Activated T-cell treated with anti-CD3 and anti-CD28 coated beads, Interleukin-2, amount 50 U/mL, for 4 hours (primary cell): ENCODE results near the gene CYREN. TPM values are rescaled to one million over a fixed set of nuclear protein-coding genes. Genes with fewer than 3 reads are reported as not detected.
"Not testable (repeated sequence)": the region's sequence is repeated elsewhere in the genome, so short reads cannot be mapped to it uniquely, and the experiment has no call there.

ENCODE experiments used
- ATAC-seq, 2 donors: fragments of 200-7000 bp; cut with Tn5 transposase; one replicate each; pipeline ENCODE4 v1.10.0; 2021
- DNase-seq: peaks from one replicate; pipeline ENCODE4 v3.0.0-alpha.2; 2020
- H3K27me3 Mint-ChIP-seq: one replicate; pipeline ENCODE4 v1.8.0; 2021; ENCODE audit warnings: low read depth, mixed read lengths
- H3K36me3 Mint-ChIP-seq: one replicate; pipeline ENCODE4 v1.8.0; 2022; ENCODE audit warnings: mixed read lengths; ENCODE audit not compliant: insufficient read depth
- H3K4me1 Mint-ChIP-seq: one replicate; pipeline ENCODE4 v1.8.0; 2021; ENCODE audit warnings: low read depth, mixed read lengths
- H3K4me3 Mint-ChIP-seq: one replicate; pipeline ENCODE4 v1.8.0; 2021; ENCODE audit warnings: mild to moderate bottlenecking, moderate library complexity, mixed read lengths
- H3K9me3 Mint-ChIP-seq: one replicate; pipeline ENCODE4 v1.8.0; 2021; ENCODE audit warnings: mixed read lengths
- total RNA-seq, 3 donors: library from RNA; stranded (reverse); gene quantifications; one replicate each; pipeline ENCODE4 v1.2.1, GENCODE V29; 2021

Gene CYREN, protein sequence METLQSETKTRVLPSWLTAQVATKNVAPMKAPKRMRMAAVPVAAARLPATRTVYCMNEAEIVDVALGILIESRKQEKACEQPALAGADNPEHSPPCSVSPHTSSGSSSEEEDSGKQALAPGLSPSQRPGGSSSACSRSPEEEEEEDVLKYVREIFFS
- 10 to 100 TPM; 58.7 to 59.4 (median 59.3) TPM for total RNA-seq

DNA sequence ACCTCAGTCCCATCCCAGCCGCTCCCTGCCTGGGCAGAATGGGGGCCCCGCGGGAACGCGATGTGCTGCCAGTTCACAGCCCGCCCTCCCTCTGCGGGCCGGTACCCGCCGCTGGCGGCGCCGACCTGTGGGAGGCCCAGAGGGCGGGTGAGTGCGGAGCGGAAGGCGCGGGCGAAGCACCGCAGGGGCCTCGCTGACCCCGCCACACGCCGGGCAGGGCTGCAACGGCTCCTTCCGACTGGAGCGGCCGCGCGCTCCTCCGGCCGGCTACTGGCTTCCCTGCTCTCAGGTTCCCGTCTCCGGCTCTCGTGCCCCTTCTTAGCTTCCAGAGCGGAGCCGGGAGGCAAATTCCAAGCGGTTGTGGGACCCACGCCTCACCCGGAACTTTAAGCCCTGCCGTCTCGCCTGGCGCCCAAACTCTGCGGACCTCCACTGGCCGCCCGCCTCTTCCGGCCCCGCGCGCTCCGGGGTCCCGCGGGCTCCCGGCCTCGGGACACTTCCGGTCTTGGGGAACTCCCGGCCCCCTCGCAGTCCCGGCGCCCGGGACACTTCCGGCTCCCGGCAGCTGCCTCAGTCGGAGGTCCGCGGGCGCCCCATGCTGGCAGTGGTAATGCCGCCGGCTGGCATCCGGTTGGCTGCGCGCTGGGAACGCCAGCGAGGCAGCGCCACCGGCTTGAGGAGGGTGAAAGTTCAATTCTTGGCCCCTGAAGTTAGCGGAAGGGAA is at the start of gene CYREN:
Gene CYREN, minus strand, starts transcription at position 434 of the 724 bp plus-strand sequence. CDS start 1,785 bp downstream, outside the sequence.
- H3K4me3 Mint-ChIP-seq = peak within 1 kb of the TSS; percentile 96
- no peaks in the 10 kb centered on the region for H3K27me3 Mint-ChIP-seq
- H3K36me3 Mint-ChIP-seq = peaks cover 12% of the 10 kb centered on the region
- ATAC-seq (peak; percentile 85 to 86), DNase-seq (peak; percentile 88)
- peaks cover 44% of the 10 kb centered on the region for H3K4me1 Mint-ChIP-seq
- no peaks in the 10 kb centered on the region for H3K9me3 Mint-ChIP-seq

DNA sequence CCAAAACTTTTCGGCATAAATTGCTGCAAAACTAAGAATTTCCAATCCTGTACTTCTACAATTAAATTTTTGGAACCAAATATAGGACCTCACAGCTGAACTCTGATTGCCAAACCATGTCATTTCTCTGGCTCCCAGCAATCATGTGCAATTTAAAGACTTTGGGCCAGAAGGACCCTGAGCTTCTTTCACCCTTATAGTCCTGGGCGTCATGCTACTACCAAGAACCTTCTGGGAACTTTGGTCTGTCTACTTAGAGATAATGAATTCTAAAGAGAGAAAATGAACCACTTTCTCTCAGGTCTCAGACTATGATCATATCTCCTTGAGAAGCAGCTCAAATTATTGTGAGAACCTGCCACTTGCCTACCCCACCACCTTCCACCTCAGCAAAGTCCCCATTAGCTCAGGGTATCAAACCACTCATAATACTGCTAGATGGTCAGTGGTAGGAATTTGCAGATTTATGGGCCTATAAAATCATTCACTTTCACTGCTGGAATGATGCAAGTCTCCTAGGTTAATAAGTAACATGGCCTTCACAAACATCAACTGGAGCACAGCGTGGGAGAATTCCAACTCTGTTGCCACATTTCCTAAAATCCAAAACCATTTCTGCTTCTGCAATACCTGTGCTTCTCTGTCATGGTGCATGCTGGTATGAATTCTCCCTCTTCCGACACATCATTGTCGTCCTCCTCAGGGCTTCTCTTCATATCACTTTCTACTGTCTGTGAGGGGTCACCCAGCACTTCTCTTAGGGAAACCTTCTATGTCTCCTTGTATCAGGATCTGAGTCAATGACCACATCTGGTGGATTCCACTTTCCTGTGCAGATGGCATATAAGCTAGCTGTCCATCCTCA is 47.4 kb upstream of the CYREN start:
- DNase-seq (no peak), ATAC-seq (no peak)
- Mint-ChIP-seq H3K4me1 (no peaks in the 10 kb centered on the region), H3K36me3 (no peaks in the 10 kb centered on the region), H3K9me3 (peaks cover 4% of the 10 kb centered on the region), H3K27me3 (no peaks in the 10 kb centered on the region), H3K4me3 (no peak overlapping the region)

DNA sequence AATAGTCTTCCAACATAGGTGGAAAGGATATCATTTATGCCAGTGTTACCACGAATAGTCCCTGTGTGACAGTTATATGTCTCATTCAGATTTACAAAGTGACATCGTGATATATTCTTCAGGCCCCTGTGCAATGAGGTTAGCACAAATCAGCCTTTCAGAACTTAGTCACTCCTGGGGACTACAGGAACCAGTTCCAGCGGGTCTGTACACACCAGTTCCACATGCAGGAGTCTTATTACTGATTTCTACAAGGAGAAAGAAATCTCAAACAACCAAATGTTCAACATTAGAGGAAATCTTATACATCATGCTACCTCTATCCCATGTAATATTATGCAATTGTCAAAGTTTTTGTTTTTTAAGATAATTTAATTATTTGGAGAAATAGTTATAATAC is 45.2 kb upstream of the CYREN start:
- DNase-seq (no peak), ATAC-seq (no peak)
- Mint-ChIP-seq H3K4me1 (peaks cover 5% of the 10 kb centered on the region), H3K36me3 (no peaks in the 10 kb centered on the region), H3K4me3 (no peak overlapping the region), H3K9me3 (no peaks in the 10 kb centered on the region), H3K27me3 (no peaks in the 10 kb centered on the region)

DNA sequence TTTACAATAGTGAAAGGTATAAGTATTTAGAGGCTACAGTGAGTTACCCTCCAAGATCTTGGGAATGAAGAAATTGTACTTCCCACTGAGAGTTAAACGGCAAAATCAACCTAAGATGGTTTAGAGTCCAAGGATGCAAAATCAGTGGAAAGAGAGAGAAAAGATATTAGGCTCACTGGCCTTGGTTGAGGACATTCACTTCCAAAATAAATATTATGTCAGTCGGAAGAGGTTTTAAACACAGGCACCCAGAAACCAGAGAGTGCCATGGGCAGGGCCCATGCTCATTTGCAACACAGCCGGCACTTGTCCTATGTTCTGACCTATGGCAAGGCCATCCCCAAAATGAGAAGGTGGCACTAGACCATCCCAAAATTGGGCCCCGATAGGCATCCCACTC is 44.7 kb upstream of the CYREN start:
- no peak for ATAC-seq
- peaks cover 11% of the 10 kb centered on the region for H3K4me1 Mint-ChIP-seq
- DNase-seq = no peak
- no peaks in the 10 kb centered on the region for H3K27me3 Mint-ChIP-seq
- no peaks in the 10 kb centered on the region for H3K36me3 Mint-ChIP-seq
- H3K4me3 Mint-ChIP-seq = no peak overlapping the region
- no peaks in the 10 kb centered on the region for H3K9me3 Mint-ChIP-seq

DNA sequence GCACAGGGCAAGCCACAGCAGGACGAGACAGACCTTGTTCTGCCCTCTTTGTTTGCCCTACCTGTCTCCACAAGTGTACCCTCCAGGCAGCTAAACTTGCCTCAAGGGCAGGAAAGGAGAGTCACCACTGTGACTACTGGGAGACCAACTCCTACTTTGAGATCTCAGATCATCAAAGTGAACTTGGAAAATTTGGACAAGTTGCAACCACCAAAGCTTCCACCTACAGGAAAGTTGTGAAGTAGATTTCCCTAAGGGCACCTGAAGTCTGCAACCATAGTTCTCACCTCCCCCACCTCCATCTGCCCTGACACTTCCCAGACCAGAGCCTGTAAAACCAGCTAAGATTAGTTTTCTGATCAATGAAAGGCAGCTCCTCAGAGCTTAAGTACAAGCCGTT is 43.3 kb upstream of the CYREN start:
- H3K36me3 Mint-ChIP-seq = no peaks in the 10 kb centered on the region
- ATAC-seq = no peak

DNA sequence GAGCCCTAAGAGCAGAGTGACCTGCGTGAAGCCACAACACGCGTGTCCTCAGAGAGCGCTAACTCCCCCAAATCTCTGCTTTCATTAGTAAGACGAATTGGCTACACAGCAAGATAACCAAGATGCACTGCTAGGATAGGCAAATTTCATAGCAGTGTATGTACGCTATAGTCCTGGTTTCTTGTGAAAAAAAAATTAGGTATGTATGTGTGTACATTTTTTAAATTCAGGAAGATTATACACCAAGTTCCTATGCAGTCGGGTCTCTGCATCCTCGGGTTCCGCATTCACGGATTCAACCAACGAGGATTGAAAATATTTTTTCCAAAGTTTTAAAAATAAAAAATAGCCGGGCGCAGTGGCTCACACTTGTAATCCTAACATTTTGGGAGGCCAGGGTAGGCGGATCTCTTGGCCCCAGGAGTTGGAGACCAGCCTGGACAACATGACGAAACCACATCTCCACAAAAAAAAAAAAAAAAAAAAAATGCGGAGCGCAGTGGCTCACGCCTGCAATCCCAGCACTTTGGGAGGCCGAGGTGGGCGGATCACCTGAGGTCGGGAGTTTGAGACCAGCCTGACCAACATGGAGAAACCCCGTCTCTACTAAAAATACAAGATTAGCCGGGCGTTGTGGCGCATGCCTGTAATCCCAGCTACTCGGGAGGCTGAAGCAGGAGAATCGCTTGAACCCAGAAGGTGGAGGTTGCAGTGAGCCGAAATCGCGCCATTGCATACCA is 41.6 kb upstream of the CYREN start:
- ATAC-seq, H3K9me3 Mint-ChIP-seq, DNase-seq, H3K36me3 Mint-ChIP-seq, H3K27me3 Mint-ChIP-seq: not testable (repeated sequence)
- Mint-ChIP-seq H3K4me3 (peak overlapping the region; percentile 96), H3K4me1 (peaks cover 32% of the 10 kb centered on the region)

More for the DNA sequence above, 43.3 kb upstream of the CYREN start:
- Mint-ChIP-seq H3K4me1 (peaks cover 18% of the 10 kb centered on the region), H3K4me3 (no peak overlapping the region), H3K27me3 (no peaks in the 10 kb centered on the region), H3K9me3 (no peaks in the 10 kb centered on the region)
- no peak for DNase-seq

DNA sequence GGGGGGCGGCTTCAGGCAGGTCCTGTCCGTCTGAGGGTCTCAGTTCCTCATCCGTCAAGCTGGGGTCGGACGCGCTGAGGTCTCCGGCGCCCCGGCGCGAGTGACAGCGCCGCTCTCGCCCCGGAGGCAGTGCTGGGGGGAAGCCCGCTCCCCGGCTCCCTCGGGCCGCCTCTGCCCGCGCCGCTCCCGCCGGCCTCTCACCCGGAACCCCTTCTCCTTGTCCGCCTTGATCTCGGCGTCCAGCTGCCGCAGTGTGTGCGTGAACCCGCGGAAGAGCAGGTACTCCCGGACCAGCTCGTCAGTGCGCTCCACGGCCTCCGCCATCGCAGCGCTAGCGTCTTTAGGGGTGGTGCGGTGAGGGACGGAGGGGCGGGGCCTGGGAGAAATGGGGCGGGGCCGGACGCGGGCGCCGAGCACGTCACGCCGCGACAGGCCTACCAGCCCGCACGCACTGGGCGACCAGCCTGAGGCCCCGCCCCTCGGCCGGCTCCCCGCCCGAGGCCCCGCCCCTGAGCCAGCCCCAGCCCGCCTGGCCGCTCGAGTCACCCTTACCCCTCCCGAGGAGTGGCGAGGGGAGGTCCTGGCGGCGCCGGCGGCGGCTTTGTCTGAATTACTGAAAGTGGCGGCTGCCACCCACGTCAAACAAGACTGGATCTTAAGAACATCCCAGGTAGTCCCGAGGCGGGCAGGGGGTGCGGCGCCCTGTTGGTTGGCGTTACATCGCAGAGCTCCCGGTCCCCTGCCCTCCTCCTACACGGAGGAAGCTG is 40.9 kb upstream of the CYREN start, which contains the start of gene WDR91:
Gene WDR91, minus strand, starts transcription at position 348 of the 767 bp plus-strand sequence. Its CDS starts 24 bp downstream, at position 324.
- no peaks in the 10 kb centered on the region for H3K27me3 Mint-ChIP-seq
- ATAC-seq (peak; percentile 93 to 96), DNase-seq (peak; percentile 97)
- no peaks in the 10 kb centered on the region for H3K9me3 Mint-ChIP-seq
- H3K36me3 Mint-ChIP-seq = peaks cover under 1% of the 10 kb centered on the region
- peak within 1 kb of the TSS; percentile 96 for H3K4me3 Mint-ChIP-seq
- H3K4me1 Mint-ChIP-seq = peaks cover 36% of the 10 kb centered on the region

DNA sequence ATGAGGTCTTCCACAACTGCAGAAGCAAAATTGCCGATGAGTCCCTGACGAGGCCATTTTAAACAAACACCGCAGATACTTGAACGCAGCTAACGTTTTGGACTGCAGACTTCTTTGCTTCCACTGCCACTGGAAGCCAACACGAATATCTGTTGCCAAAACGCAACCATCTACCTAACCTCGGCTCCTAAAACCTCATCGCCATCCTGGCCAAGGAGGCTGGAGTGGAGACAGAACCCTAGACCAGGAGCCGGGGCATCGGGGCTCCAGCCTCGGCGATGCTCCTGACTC is 40.3 kb upstream of the CYREN start:
- H3K36me3 Mint-ChIP-seq = peaks cover 2% of the 10 kb centered on the region
- peak overlapping the region; percentile 96 for H3K4me3 Mint-ChIP-seq
- DNase-seq = no peak
- ATAC-seq = no peak
- no peaks in the 10 kb centered on the region for H3K27me3 Mint-ChIP-seq
- no peaks in the 10 kb centered on the region for H3K9me3 Mint-ChIP-seq
- H3K4me1 Mint-ChIP-seq = peaks cover 39% of the 10 kb centered on the region

DNA sequence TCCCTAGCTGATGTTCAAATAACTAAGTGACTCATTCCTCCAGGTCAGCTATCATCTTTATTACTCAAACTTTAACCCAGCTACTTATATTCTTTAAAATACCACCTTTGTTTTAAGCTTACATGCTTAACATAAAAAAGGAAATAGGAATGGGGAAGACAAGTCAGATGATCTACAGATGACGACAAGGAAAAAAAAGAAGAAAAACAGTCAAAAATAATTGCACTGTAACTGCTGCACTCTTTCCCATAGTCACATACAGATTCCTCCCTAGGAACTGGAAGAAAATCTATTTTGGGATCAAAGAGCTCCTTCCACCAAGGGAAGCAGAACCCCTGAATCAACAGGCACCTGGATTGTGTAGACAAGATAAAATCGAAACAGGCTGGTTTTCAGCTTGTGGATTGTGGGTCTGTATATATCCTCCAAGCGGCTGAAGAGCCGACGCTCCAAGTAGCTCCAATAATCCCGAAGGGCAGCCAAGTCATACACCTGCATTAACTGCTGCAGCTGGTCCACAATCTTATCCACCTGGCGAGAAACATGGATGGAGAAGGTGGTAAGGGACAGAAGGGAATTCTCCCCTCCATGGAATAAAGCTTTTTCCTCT is 38.8 kb upstream of the CYREN start:
- no peaks in the 10 kb centered on the region for H3K27me3 Mint-ChIP-seq
- H3K4me3 Mint-ChIP-seq = no peak overlapping the region
- ATAC-seq (no peak), DNase-seq (no peak)
- H3K9me3 Mint-ChIP-seq = no peaks in the 10 kb centered on the region
- peaks cover 6% of the 10 kb centered on the region for H3K36me3 Mint-ChIP-seq
- peaks cover 41% of the 10 kb centered on the region for H3K4me1 Mint-ChIP-seq

DNA sequence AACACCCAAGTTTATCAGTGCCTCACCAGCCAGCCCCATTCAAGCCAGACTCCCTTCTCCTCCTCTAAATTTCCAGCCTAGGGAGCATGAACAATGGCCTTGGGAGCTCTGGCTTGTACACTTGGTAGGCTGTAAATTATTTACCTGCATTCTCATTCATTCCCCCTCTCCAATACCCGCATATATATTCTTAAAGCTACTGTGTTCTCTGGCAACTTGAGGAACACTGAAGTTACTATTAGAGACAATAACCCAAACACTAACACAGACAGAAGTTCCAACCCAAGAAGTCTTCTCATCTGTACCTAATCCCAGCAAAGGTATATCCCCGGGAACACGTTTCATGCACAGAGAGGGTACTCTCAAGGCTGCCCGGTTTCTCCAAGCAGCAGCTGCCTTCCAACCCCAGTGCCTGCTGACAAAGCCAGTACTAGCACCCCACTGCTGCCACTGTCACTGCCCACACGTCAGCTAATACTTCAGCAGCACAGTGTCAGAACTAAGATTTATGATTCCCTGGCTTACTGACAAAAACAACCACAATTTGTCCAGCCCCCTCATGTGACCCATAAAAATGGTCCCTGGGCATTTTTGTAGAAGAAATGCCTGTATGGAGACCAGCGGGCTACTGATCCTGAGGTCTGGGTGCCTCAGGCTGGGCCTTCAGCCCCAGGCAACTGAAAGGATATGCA is 37.7 kb upstream of the CYREN start:
- Mint-ChIP-seq H3K4me3 (no peak overlapping the region), H3K36me3 (peaks cover 15% of the 10 kb centered on the region), H3K9me3 (no peaks in the 10 kb centered on the region), H3K4me1 (peaks cover 47% of the 10 kb centered on the region), H3K27me3 (no peaks in the 10 kb centered on the region)
- DNase-seq = no peak
- no peak for ATAC-seq

DNA sequence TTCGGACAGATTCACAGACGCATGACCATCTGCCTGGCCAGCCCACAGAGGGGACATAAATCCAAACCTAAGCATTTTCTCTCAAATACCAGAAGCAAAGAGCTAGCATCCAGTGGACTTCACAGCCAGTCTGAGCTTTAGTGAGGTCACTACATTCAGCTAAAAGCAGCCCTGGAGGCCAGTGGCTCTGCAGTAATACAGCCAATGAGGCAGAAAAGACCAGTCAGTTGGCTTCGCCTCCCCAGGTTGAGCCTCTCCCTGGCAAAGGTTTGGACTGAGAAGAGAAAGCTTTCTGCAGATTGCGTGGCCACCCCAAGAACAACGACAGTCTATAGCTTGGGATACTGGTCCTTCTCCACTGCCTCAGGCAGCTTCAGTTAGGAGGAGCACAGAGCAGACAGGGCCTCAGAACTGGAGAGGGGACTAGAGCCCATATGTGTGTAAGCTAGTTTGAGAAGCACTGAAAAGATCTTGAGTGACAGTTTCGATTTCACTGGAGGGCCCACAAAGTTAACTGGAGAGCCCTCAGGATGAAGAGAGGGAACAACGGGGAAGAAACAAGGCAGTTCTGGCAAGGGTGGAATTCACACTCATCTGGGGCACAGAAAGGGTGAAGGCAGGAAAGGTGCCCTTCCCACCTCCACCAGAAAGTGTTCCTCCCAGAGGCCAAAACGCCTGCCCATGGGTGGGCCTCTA is 37.0 kb upstream of the CYREN start:
- no peaks in the 10 kb centered on the region for H3K9me3 Mint-ChIP-seq
- peaks cover 15% of the 10 kb centered on the region for H3K36me3 Mint-ChIP-seq
- peaks cover 47% of the 10 kb centered on the region for H3K4me1 Mint-ChIP-seq
- H3K4me3 Mint-ChIP-seq = no peak overlapping the region
- no peak for ATAC-seq
- no peak for DNase-seq
- no peaks in the 10 kb centered on the region for H3K27me3 Mint-ChIP-seq

DNA sequence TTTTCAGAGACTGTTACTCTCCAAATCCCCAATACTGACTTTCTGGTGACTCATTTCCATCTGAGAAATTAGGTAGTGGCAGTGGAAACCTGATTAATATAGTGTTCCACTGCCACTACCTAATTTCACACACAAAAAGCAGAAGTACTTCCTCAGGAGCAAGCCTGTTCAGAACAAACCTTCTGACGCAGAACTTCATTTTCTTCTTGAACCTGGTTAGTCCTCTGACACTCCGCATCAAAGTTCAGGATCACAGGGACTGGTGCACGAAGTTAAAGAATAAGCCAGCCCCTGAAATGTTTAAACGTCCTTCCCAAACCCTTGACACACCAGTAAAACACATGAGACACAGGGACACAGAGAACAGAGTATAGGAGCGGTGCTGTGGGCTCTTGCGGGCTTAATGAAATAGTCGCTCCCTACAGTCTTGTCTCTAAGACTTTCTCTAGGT is 36.5 kb upstream of the CYREN start:
- peaks cover 21% of the 10 kb centered on the region for H3K36me3 Mint-ChIP-seq
- peaks cover 50% of the 10 kb centered on the region for H3K4me1 Mint-ChIP-seq
- no peaks in the 10 kb centered on the region for H3K27me3 Mint-ChIP-seq
- H3K9me3 Mint-ChIP-seq = no peaks in the 10 kb centered on the region
- DNase-seq (no peak), ATAC-seq (no peak)
- H3K4me3 Mint-ChIP-seq = no peak overlapping the region
